Astrocyte (in vitro differentiated cells and primary cell): ENCODE results near the gene FABP7.

ENCODE experiments used
- CTCF ChIP-seq: IDR thresholded peaks from 2 replicates; pipeline ENCODE4 v1.5.1; 2011; ENCODE audit warnings: low read depth, mild to moderate bottlenecking, inconsistent platforms, low read length, moderate library complexity; ENCODE audit not compliant: insufficient read depth
- EZH2 ChIP-seq: IDR thresholded peaks from 2 replicates; pipeline ENCODE4 v1.6.1; 2012; ENCODE audit warnings: mild to moderate bottlenecking, low read length, inconsistent platforms; ENCODE audit not compliant: insufficient read depth

- no peak for TF ChIP-seq CTCF
- no peak for TF ChIP-seq EZH2
Measured at GRCh38 chr6:122754191-122754731, 25.3 kb upstream of the FABP7 start.
